ENCODE measurements around the gene ASF1A. TPM values are rescaled to one million over a fixed set of nuclear protein-coding genes. Genes with fewer than 3 reads are reported as not detected.

The ASF1A gene
- total and polyA plus RNA-seq, 2 of the 13 experiments (the other 11 are each of a cell fraction or from before 2014, with no cell fraction given): 14.5 to 49.9 TPM

GRCh38 chr6:118894425-118895260, 691 bp downstream of the ASF1A start (continued):
- TF ChIP-seq ZNF275 (CRISPR knock-in tag; IDR thresholded peaks at IDR 0.05; ENCODE audit: borderline replicate concordance) (peak; percentile 59; the same call in 1 of the 2 replicates), ZBTB38 (CRISPR knock-in tag; IDR thresholded peaks at IDR 0.05) (peak; percentile 43; the same call in 1 of the 2 replicates), SAP130 (CRISPR knock-in tag; IDR thresholded peaks at IDR 0.05; ENCODE audit: low read depth) (peak; percentile 1), LCORL (IDR thresholded peaks at IDR 0.05) (no peak), LCORL (CRISPR knock-in tag; IDR thresholded peaks at IDR 0.05) (peak; percentile 48; the same call in 1 of the 2 replicates), ZNF550 (CRISPR knock-in tag; IDR thresholded peaks at IDR 0.05; ENCODE audit: borderline replicate concordance) (0 out of 2 replicates have a peak, but pooled peaks have one; percentile 34), FOXK2 (IDR thresholded peaks at IDR 0.05) (no peak), CEBPB (IDR thresholded peaks at IDR 0.05; ENCODE audit: borderline replicate concordance, low read depth, low read length) (no peak), DPF2 (CRISPR knock-in tag; IDR thresholded peaks at IDR 0.05; ENCODE audit: borderline replicate concordance, low read depth) (no peak), AKNA (CRISPR knock-in tag; IDR thresholded peaks at IDR 0.05; ENCODE audit: borderline replicate concordance) (peak; percentile 44; the same call in 1 of the 2 replicates), MLX (CRISPR knock-in tag; IDR thresholded peaks at IDR 0.05) (0 out of 2 replicates have a peak, but pooled peaks have one; percentile 14), ZNF138 (CRISPR knock-in tag; IDR thresholded peaks at IDR 0.05; ENCODE audit: low read depth) (no peak), ZNF281 (CRISPR knock-in tag; IDR thresholded peaks at IDR 0.05; ENCODE audit: borderline replicate concordance) (no peak)
